SH-SY5Y (cell line): ENCODE results near the gene RAB15.

ENCODE experiments used
- GATA2 ChIP-seq: IDR thresholded peaks from 2 replicates; pipeline ENCODE4 v1.6.1; 2011; ENCODE audit warnings: mild to moderate bottlenecking, low read depth, low read length
- GATA3 ChIP-seq: IDR thresholded peaks from 2 replicates; pipeline ENCODE4 v1.6.1; 2011; ENCODE audit warnings: low read depth, mild to moderate bottlenecking, low read length, moderate library complexity

GRCh38 chr14:64958743-64959142 is 13.4 kb downstream of the RAB15 start:
- no peak for TF ChIP-seq GATA2
- no peak for TF ChIP-seq GATA3
